Fibroblast of villous mesenchyme (primary cell): ENCODE data around the gene ORC4. TPM values are rescaled to one million over a fixed set of nuclear protein-coding genes. Genes with fewer than 3 reads are reported as not detected.

Source experiments
- DNase-seq: peaks from one replicate; pipeline ENCODE4 v3.0.0-alpha.2; 2010; ENCODE audit warnings: low read depth
- H3K4me3 ChIP-seq: 2 replicates; pipeline ENCODE4 v1.5.1; 2011; ENCODE audit warnings: low read depth, mild to moderate bottlenecking, low read length
- total RNA-seq: library from RNA; depleted of rRNA; stranded (reverse); fragments of >200 nt; gene quantifications from 2 replicates; pipeline ENCODE4 v1.2.3, GENCODE V29; 2012
- TF ChIP-seq, protein P1 (sequence below): IDR thresholded peaks from 2 replicates; pipeline ENCODE4 v1.5.1; 2012; ENCODE audit warnings: low read depth, mild to moderate bottlenecking, low read length; ENCODE audit not compliant: insufficient read depth

ORC4 gene
- 17.1 and 40.6 TPM in 2 replicates for total RNA-seq

GRCh38 chr2:148020111-148021058 is at the start of gene ORC4:
ORC4 (minus strand) TSS chr2:148020737; CDS start chr2:147975958, 44,779 bp downstream.
- TF ChIP-seq, protein P1, sequence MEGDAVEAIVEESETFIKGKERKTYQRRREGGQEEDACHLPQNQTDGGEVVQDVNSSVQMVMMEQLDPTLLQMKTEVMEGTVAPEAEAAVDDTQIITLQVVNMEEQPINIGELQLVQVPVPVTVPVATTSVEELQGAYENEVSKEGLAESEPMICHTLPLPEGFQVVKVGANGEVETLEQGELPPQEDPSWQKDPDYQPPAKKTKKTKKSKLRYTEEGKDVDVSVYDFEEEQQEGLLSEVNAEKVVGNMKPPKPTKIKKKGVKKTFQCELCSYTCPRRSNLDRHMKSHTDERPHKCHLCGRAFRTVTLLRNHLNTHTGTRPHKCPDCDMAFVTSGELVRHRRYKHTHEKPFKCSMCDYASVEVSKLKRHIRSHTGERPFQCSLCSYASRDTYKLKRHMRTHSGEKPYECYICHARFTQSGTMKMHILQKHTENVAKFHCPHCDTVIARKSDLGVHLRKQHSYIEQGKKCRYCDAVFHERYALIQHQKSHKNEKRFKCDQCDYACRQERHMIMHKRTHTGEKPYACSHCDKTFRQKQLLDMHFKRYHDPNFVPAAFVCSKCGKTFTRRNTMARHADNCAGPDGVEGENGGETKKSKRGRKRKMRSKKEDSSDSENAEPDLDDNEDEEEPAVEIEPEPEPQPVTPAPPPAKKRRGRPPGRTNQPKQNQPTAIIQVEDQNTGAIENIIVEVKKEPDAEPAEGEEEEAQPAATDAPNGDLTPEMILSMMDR, result peak; percentile 44
- H3K4me3 ChIP-seq, result peak within 1 kb of the TSS; percentile 99
- peak; percentile 99 for DNase-seq

- no peak overlapping the region for H3K4me3 ChIP-seq
- no peak for DNase-seq
- TF ChIP-seq, protein P1, result no peak
Observed at GRCh38 chr2:148067801-148068200, 47.3 kb upstream of the ORC4 start.

DNA sequence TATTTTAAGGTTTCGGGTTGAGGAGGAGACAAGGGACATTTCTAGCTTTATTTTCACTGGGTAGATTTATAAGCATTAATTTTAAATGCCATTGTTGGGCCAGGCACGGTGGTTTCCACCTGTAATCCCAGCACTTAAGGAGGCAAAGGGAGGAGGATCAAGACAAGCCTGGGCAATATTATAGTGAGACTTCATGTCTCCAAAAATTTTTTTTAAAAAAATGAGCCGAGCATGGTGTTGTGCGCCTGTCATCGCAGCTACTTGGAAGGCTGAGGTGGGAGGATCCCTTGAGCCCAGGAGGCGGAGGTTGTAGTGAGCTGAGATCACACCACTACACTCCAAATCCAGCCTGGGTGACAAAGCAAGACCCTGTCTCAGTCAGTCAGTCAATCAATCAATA is 45.4 kb upstream of the ORC4 start:
- TF ChIP-seq, protein P1, result no peak
- DNase-seq, result no peak
- H3K4me3 ChIP-seq, result no peak overlapping the region

DNA sequence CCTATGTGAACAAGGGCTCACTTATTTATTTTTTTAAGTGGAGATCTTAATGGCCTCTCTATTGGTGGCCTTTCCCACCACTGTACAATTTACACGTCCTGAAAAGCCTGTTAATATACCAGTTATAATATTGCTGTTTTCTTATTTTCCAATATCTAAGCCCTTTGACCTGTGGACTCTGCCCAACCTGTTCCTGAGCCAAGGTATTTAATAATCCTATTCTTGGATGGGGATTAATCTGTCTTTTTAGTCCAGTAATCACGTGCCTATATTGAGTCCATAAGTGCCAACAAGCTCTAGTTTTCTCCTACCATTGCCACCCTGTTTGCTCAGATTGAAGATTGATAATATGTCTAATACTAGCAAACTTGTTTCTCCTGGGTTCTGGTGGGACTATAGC is 43.1 kb upstream of the ORC4 start:
- DNase-seq, result no peak
- no peak overlapping the region for H3K4me3 ChIP-seq
- TF ChIP-seq, protein P1, result no peak

GRCh38 chr2:148058641-148059040 is 38.1 kb upstream of the ORC4 start:
- TF ChIP-seq, protein P1, result no peak
- DNase-seq, result no peak
- no peak overlapping the region for H3K4me3 ChIP-seq

GRCh38 chr2:148052687-148053086 is 32.1 kb upstream of the ORC4 start:
- TF ChIP-seq, protein P1, result no peak
- DNase-seq, result no peak
- no peak overlapping the region for H3K4me3 ChIP-seq
